ENCODE measurements around the gene OR51G1.
"Not testable (repeated sequence)": the region's sequence is repeated elsewhere in the genome, so short reads cannot be mapped to it uniquely, and the experiment has no call there.

The OR51G1 gene

GRCh38 chr11:4924239-4924638 is at the start of gene OR51G1:
TSS of gene OR51G1 (minus strand) at chr11:4924339. CDS start at chr11:4924339, 0 bp downstream.
- no peak for TF ChIP-seq CTCF (IDR thresholded peaks at IDR 0.05; ENCODE audit: poor library complexity, severe bottlenecking)
- ATAC-seq (ENCODE audit: low read depth) (no peak), DNase-seq (ENCODE audit: low spot score) (no peak)
- no peaks in the 10 kb centered on the region for H3K9me3 ChIP-seq (ENCODE audit: severe bottlenecking)
- no peak within 1 kb of the TSS for H3K4me3 ChIP-seq (ENCODE audit: severe bottlenecking)
- H3K27me3 ChIP-seq (ENCODE audit: insufficient read depth, poor library complexity, severe bottlenecking) = no peaks in the 10 kb centered on the region
- H3K27ac ChIP-seq (ENCODE audit: poor library complexity, severe bottlenecking) = no peak within 1 kb of the TSS
- H3K36me3 ChIP-seq (ENCODE audit: low read depth) = no peaks in the 10 kb centered on the region
- no peaks in the 10 kb centered on the region for H3K4me1 ChIP-seq (ENCODE audit: insufficient read depth, poor library complexity, severe bottlenecking)

GRCh38 chr11:4962816-4963215 is 38.7 kb upstream of the OR51G1 start:
- no peak for DNase-seq (ENCODE audit: low spot score)
- no peak overlapping the region for H3K4me3 ChIP-seq (ENCODE audit: severe bottlenecking)
- TF ChIP-seq CTCF (IDR thresholded peaks at IDR 0.05; ENCODE audit: poor library complexity, severe bottlenecking) = no peak
- no peak overlapping the region for H3K27ac ChIP-seq (ENCODE audit: poor library complexity, severe bottlenecking)
- peaks cover 2% of the 10 kb centered on the region for H3K9me3 ChIP-seq (ENCODE audit: severe bottlenecking)
- no peaks in the 10 kb centered on the region for H3K36me3 ChIP-seq (ENCODE audit: low read depth)
- no peak for ATAC-seq (ENCODE audit: low read depth)
- H3K27me3 ChIP-seq (ENCODE audit: insufficient read depth, poor library complexity, severe bottlenecking) = no peaks in the 10 kb centered on the region
- no peaks in the 10 kb centered on the region for H3K4me1 ChIP-seq (ENCODE audit: insufficient read depth, poor library complexity, severe bottlenecking)

- Histone ChIP-seq H3K27me3 (ENCODE audit: insufficient read depth, poor library complexity, severe bottlenecking) (no peaks in the 10 kb centered on the region), H3K4me3 (ENCODE audit: severe bottlenecking) (no peak overlapping the region), H3K27ac (ENCODE audit: poor library complexity, severe bottlenecking) (no peak overlapping the region), H3K9me3 (ENCODE audit: severe bottlenecking) (no peaks in the 10 kb centered on the region), H3K36me3 (ENCODE audit: low read depth) (no peaks in the 10 kb centered on the region), H3K4me1 (ENCODE audit: insufficient read depth, poor library complexity, severe bottlenecking) (no peaks in the 10 kb centered on the region)
- no peak for DNase-seq (ENCODE audit: low spot score)
- no peak for ATAC-seq (ENCODE audit: low read depth)
- TF ChIP-seq CTCF (IDR thresholded peaks at IDR 0.05; ENCODE audit: poor library complexity, severe bottlenecking) = no peak
Measured at GRCh38 chr11:4960877-4961276, 36.7 kb upstream of the OR51G1 start.

GRCh38 chr11:4957396-4957795 is 33.3 kb upstream of the OR51G1 start:
- Histone ChIP-seq H3K4me3 (ENCODE audit: severe bottlenecking) (no peak overlapping the region), H3K36me3 (ENCODE audit: low read depth) (no peaks in the 10 kb centered on the region), H3K27me3 (ENCODE audit: insufficient read depth, poor library complexity, severe bottlenecking) (no peaks in the 10 kb centered on the region), H3K4me1 (ENCODE audit: insufficient read depth, poor library complexity, severe bottlenecking) (no peaks in the 10 kb centered on the region), H3K27ac (ENCODE audit: poor library complexity, severe bottlenecking) (no peak overlapping the region), H3K9me3 (ENCODE audit: severe bottlenecking) (no peaks in the 10 kb centered on the region)
- TF ChIP-seq CTCF (IDR thresholded peaks at IDR 0.05; ENCODE audit: poor library complexity, severe bottlenecking) = no peak
- ATAC-seq (ENCODE audit: low read depth) (no peak), DNase-seq (ENCODE audit: low spot score) (no peak)

- H3K36me3 ChIP-seq (ENCODE audit: low read depth); ATAC-seq (ENCODE audit: low read depth); H3K27me3 ChIP-seq (ENCODE audit: insufficient read depth, poor library complexity, severe bottlenecking); H3K4me3 ChIP-seq (ENCODE audit: severe bottlenecking); H3K4me1 ChIP-seq (ENCODE audit: insufficient read depth, poor library complexity, severe bottlenecking); DNase-seq (ENCODE audit: low spot score); H3K27ac ChIP-seq (ENCODE audit: poor library complexity, severe bottlenecking); H3K9me3 ChIP-seq (ENCODE audit: severe bottlenecking): not testable (repeated sequence)
Measured at GRCh38 chr11:4955613-4956012, 31.5 kb upstream of the OR51G1 start, which contains the start of gene OR51A2. TSS of gene OR51A2 (minus strand) at chr11:4955713. CDS start at chr11:4955713, 0 bp downstream.

Data from RWPE2 (cell line).